Subcutaneous abdominal adipose tissue (tissue), 5 donors: ENCODE measurements around the gene UPK3A.

Source experiments
- H3K27ac ChIP-seq: one replicate; pipeline ENCODE4 v1.7.0; 2013; ENCODE audit warnings: low read depth, mild to moderate bottlenecking, inconsistent platforms, low read length, moderate library complexity
- H3K27me3 ChIP-seq, 5 donors: one replicate each; pipeline ENCODE4 v1.7.0; 2013; ENCODE audit warnings: low read length in 5 of 5, inconsistent platforms in 1 of 5; ENCODE audit not compliant: control insufficient read depth in 5 of 5, insufficient read depth in 4 of 5
- H3K36me3 ChIP-seq, 5 donors: one replicate each; pipeline ENCODE4 v1.7.0; 2013; ENCODE audit warnings: low read length in 5 of 5; ENCODE audit not compliant: control insufficient read depth in 5 of 5, insufficient read depth in 5 of 5
- H3K4me1 ChIP-seq, 5 donors: one replicate each; pipeline ENCODE4 v1.7.0; 2013; ENCODE audit warnings: low read length in 5 of 5, mild to moderate bottlenecking in 3 of 5, moderate library complexity in 1 of 5; ENCODE audit not compliant: control insufficient read depth in 5 of 5, insufficient read depth in 5 of 5
- H3K4me3 ChIP-seq, 5 donors: one replicate each; pipeline ENCODE4 v1.7.0; 2013; ENCODE audit warnings: low read length in 5 of 5, low read depth in 1 of 5
- H3K9ac ChIP-seq, 5 donors: one replicate each; pipeline ENCODE4 v1.7.0; 2013; ENCODE audit warnings: low read length in 5 of 5, mild to moderate bottlenecking in 4 of 5, moderate library complexity in 3 of 5
- H3K9me3 ChIP-seq, 5 donors: one replicate each; pipeline ENCODE4 v1.7.0; 2013; ENCODE audit warnings: low read length in 5 of 5; ENCODE audit not compliant: control insufficient read depth in 5 of 5
- donor health status: healthy.
- donor health status: healthy.
- donor health status: healthy.
- donor health status: healthy.
- donor health status: healthy.

Gene UPK3A

GRCh38 chr22:45336971-45337431 is 52.3 kb downstream of the UPK3A start:
- peaks cover 7 to 59% (median 45%) of the 10 kb centered on the region in 5 donors for H3K36me3 ChIP-seq
- H3K9ac ChIP-seq = no peak overlapping the region
- H3K27me3 ChIP-seq = no peaks in the 10 kb centered on the region
- peak overlapping the region in 3 of 5 donors; percentile 15 to 39 (median 32) for H3K4me3 ChIP-seq
- no peaks in the 10 kb centered on the region for H3K9me3 ChIP-seq
- peaks cover 0 to 33% (median 21%) of the 10 kb centered on the region in 5 donors for H3K4me1 ChIP-seq
- peak overlapping the region; percentile 54 for H3K27ac ChIP-seq

- no peak overlapping the region for H3K27ac ChIP-seq
- H3K36me3 ChIP-seq = peaks cover 7 to 57% (median 43%) of the 10 kb centered on the region in 5 donors
- peaks cover 0 to 33% (median 21%) of the 10 kb centered on the region in 5 donors for H3K4me1 ChIP-seq
- peak overlapping the region in 1 of 5 donors; percentile 39 for H3K4me3 ChIP-seq
- no peak overlapping the region for H3K9ac ChIP-seq
- no peaks in the 10 kb centered on the region for H3K27me3 ChIP-seq
- no peaks in the 10 kb centered on the region for H3K9me3 ChIP-seq
These were observed 52.8 kb downstream of the UPK3A start for GRCh38 chr22:45337536-45337935.

- H3K4me1 ChIP-seq = peaks cover 0 to 33% (median 21%) of the 10 kb centered on the region in 5 donors
- H3K27me3 ChIP-seq = no peaks in the 10 kb centered on the region
- no peak overlapping the region for H3K4me3 ChIP-seq
- H3K27ac ChIP-seq = no peak overlapping the region
- H3K9me3 ChIP-seq = no peaks in the 10 kb centered on the region
- peaks cover 7 to 54% (median 43%) of the 10 kb centered on the region in 5 donors for H3K36me3 ChIP-seq
- no peak overlapping the region for H3K9ac ChIP-seq
These were observed 54.0 kb downstream of the UPK3A start for GRCh38 chr22:45338795-45339194.

- H3K9ac ChIP-seq = no peak overlapping the region
- H3K4me1 ChIP-seq = peaks cover 0 to 33% (median 21%) of the 10 kb centered on the region in 5 donors
- H3K27me3 ChIP-seq = no peaks in the 10 kb centered on the region
- no peak overlapping the region for H3K4me3 ChIP-seq
- H3K9me3 ChIP-seq = no peaks in the 10 kb centered on the region
- peaks cover 7 to 40% (median 34%) of the 10 kb centered on the region in 5 donors for H3K36me3 ChIP-seq
- no peak overlapping the region for H3K27ac ChIP-seq
These were observed 55.6 kb downstream of the UPK3A start for GRCh38 chr22:45340323-45340722.

GRCh38 chr22:45341498-45341897 is 56.7 kb downstream of the UPK3A start:
- Histone ChIP-seq H3K4me1 (peaks cover 0 to 23% (median 13%) of the 10 kb centered on the region in 5 donors), H3K9me3 (no peaks in the 10 kb centered on the region), H3K36me3 (peaks cover 7 to 29% (median 25%) of the 10 kb centered on the region in 5 donors), H3K27ac (no peak overlapping the region), H3K27me3 (no peaks in the 10 kb centered on the region), H3K4me3 (no peak overlapping the region), H3K9ac (no peak overlapping the region)

GRCh38 chr22:45343143-45343542 is 58.4 kb downstream of the UPK3A start:
- H3K4me1 ChIP-seq = peaks cover 0 to 8% (median 0%) of the 10 kb centered on the region in 5 donors
- H3K9me3 ChIP-seq = no peaks in the 10 kb centered on the region
- no peak overlapping the region for H3K9ac ChIP-seq
- H3K36me3 ChIP-seq = peaks cover 7 to 27% (median 23%) of the 10 kb centered on the region in 5 donors
- H3K27ac ChIP-seq = no peak overlapping the region
- H3K4me3 ChIP-seq = no peak overlapping the region
- H3K27me3 ChIP-seq = no peaks in the 10 kb centered on the region

- peaks cover 7 to 27% (median 20%) of the 10 kb centered on the region in 5 donors for H3K36me3 ChIP-seq
- no peak overlapping the region for H3K27ac ChIP-seq
- no peaks in the 10 kb centered on the region for H3K9me3 ChIP-seq
- no peak overlapping the region for H3K4me3 ChIP-seq
- no peak overlapping the region for H3K9ac ChIP-seq
- H3K4me1 ChIP-seq = peaks cover 0 to 8% (median 0%) of the 10 kb centered on the region in 5 donors
- H3K27me3 ChIP-seq = no peaks in the 10 kb centered on the region
These were observed 59.6 kb downstream of the UPK3A start for GRCh38 chr22:45344334-45344733.
